GM19397 (cell line): ENCODE results near the gene PER1.
A peak's percentile ranks its signal among the peaks of the same experiment; 100 is the strongest.

Source experiments
- ATAC-seq: cut with Tn5 transposase; IDR thresholded peaks from one replicate; pipeline ENCODE4 v1.9.1; 2021; ENCODE audit warnings: mild to moderate bottlenecking, moderate library complexity; ENCODE audit not compliant: unreplicated experiment

The PER1 gene, protein sequence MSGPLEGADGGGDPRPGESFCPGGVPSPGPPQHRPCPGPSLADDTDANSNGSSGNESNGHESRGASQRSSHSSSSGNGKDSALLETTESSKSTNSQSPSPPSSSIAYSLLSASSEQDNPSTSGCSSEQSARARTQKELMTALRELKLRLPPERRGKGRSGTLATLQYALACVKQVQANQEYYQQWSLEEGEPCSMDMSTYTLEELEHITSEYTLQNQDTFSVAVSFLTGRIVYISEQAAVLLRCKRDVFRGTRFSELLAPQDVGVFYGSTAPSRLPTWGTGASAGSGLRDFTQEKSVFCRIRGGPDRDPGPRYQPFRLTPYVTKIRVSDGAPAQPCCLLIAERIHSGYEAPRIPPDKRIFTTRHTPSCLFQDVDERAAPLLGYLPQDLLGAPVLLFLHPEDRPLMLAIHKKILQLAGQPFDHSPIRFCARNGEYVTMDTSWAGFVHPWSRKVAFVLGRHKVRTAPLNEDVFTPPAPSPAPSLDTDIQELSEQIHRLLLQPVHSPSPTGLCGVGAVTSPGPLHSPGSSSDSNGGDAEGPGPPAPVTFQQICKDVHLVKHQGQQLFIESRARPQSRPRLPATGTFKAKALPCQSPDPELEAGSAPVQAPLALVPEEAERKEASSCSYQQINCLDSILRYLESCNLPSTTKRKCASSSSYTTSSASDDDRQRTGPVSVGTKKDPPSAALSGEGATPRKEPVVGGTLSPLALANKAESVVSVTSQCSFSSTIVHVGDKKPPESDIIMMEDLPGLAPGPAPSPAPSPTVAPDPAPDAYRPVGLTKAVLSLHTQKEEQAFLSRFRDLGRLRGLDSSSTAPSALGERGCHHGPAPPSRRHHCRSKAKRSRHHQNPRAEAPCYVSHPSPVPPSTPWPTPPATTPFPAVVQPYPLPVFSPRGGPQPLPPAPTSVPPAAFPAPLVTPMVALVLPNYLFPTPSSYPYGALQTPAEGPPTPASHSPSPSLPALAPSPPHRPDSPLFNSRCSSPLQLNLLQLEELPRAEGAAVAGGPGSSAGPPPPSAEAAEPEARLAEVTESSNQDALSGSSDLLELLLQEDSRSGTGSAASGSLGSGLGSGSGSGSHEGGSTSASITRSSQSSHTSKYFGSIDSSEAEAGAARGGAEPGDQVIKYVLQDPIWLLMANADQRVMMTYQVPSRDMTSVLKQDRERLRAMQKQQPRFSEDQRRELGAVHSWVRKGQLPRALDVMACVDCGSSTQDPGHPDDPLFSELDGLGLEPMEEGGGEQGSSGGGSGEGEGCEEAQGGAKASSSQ (N-terminal part only)

DNA sequence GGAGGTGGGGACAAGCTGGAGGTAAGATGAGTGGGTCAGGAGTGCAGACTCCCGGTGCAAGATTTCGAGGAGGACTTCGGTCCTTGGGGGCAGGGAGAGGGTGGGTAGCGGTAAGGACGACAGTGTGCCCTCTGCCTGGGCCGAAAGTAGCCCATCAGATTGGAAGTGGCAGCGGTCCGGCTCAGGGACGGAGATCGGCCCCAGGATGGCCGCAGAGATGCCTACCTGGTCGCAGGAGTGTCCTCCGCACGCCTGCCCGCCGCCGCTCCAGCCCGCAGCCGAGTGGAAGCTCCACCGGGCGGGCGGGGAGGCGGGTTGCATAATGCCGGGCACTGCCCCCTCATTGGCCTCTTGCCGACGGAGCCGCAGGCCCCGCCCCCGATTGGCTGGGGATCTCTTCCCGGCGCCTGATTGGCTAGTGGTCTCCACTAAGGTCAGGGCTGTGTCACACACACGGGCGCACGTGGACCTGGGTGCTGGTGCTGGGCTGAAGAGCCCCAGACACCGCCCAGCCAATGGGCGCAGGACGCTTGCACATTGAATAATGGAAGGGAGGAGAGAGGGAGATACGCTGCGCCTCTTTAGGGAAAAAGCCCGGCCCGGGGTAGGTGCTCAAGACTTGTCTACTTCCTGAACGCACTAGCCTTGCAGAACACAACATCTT is at the start of gene PER1:
Gene PER1, minus strand, starts transcription at position 293 of the 664 bp plus-strand sequence. CDS start 1,698 bp downstream, outside the sequence.
- no peak for ATAC-seq

GRCh38 chr17:8192070-8192815 is 40.0 kb upstream of the PER1 start:
- no peak for ATAC-seq

- no peak for ATAC-seq
Observed at GRCh38 chr17:8190506-8190905, 38.3 kb upstream of the PER1 start.

- ATAC-seq, result peak; percentile 48
Observed at GRCh38 chr17:8189711-8190477, 37.7 kb upstream of the PER1 start, which contains the start of gene BORCS6. Gene BORCS6, minus strand, starts transcription at chr17:8190180. Its CDS starts 40 bp downstream, at chr17:8190140.

- ATAC-seq, result peak; percentile 3
Observed at GRCh38 chr17:8189041-8189710, 37.0 kb upstream of the PER1 start.

GRCh38 chr17:8188263-8188839 is 36.1 kb upstream of the PER1 start:
- no peak for ATAC-seq

DNA sequence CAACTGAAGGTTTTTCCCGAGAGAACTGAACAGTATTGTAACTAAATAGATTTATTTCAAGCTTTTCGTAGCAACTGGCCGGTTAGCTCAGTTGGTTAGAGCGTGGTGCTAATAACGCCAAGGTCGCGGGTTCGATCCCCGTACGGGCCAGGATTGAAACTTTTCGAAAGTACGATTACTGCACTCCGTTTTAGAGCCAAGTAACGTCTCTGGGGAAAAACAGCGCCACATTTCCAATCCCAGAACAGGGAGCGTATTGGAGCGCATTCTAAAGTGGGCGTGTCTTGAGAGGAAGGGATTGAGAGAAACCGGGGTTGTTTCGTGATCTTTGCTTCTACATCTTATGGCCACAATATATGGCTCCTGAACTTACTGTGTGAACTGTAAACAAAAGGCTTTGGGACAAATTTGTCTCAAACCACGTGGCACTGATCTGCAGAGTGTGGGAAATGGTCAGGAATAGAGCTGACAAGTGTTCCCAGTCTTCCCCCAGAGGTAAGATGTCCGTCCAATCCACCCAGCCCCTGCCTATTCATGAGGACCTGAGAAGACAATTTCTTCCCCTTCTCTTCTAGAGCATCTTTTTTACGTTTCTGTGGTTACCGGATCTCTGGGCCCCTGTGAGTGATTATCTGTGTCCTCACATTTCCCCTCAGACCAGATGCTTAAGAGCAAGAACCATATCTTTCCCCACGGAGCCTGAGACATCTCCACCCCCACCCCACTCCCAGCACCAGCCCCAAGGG is 35.5 kb upstream of the PER1 start:
- no peak for ATAC-seq

- no peak for ATAC-seq
Observed at GRCh38 chr17:8186787-8187516, 34.7 kb upstream of the PER1 start.

- ATAC-seq, result no peak
Observed at GRCh38 chr17:8186446-8186786, 34.2 kb upstream of the PER1 start.

DNA sequence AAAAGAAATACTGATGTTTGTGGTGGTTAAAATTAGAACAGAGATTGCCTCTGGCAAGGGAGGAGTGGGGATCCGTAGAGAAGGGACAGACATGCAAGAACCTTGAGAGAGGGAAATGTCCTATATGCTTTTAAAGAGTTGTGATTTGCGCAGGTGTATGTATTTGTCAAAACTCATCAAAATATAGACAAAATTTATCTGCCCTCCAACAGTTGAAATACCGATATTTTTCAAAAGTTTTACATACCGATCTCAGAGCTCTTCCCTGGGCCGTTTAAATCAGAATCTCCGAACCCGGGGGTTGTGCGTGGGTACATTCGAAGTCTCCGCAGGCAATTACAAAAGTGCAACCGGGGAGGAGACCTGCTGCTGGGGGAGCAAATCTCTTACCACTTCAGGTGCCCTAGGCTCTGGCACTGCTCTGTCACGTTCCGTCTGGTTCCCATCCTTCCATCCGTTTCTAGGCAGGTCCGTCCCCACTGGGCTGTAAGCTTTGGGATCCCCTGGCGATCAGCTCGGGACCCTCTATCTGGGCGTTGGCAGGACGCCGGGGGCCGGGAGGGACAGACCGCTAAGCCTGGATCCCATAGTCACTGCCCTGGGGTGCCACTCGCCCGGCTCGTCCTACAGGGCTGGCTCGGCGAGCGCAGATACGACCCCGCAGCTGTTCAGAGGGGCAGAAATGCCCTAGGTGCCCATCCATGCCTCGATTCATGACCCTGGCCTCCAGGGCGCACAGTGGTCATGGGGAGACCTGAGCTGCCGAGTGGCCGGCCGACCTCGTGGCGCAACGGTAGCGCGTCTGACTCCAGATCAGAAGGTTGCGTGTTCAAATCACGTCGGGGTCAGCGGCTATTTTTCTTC is 33.6 kb upstream of the PER1 start:
- ATAC-seq, result no peak

GRCh38 chr17:8176998-8177731 is 25.0 kb upstream of the PER1 start:
- no peak for ATAC-seq

- peak; percentile 51 for ATAC-seq
Observed at GRCh38 chr17:8176197-8176940, 24.2 kb upstream of the PER1 start, which contains the start of gene TMEM107. Gene TMEM107, minus strand, starts transcription at chr17:8176380. Its CDS starts 94 bp downstream, at chr17:8176286.

DNA sequence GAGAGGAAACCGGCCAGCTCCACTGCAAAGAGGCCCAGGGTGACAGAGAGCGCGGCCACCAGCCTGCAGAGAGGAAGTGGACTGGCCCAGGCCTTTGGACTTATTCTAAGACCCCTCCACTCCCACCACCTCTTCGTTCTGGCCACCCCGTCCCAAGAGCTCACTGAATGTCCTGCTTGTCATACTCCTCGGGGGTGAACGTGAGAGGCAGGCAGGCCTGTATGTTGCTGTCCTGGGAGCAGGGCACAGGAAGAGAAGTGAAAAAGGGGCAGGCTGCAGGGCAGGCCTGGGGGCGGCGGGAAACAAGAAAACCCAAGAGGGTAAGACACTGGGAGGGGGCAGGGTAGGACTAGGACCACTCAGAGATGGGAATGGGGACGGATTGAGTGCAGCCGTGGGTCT is 23.6 kb upstream of the PER1 start:
- ATAC-seq, result no peak

- ATAC-seq, result no peak
Observed at GRCh38 chr17:8173871-8174322, 21.7 kb upstream of the PER1 start.
